ENCODE results near the gene PRPF4.

DNA sequence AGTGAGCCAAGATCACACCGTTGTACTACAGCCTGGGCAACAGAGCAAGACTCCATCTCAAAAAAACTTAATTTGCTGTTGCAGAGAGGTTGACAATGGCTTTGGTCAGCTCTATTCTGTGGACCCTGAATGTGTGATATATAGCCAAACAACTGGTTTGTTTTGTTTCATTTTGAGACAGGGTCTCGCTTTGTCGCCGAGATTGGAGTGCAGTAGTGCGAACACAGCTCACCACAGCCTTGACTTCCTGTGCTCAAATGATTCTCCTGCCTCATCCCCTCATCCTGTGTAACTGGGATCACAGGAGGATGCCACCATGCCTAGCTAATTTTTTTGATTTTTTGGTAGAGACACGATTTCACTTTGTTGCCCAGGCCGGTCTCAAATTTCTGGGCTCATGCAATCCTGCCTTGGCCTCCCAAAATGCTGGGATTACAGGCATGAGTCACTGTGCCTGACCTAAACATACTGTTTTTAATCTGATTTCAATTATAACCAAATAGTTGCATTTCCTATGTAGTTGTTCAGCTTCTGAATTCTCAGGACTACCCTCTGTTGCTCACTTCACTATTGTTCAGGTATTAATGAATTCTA lies 17.9 kb downstream of the PRPF4 start:
- TF ChIP-seq CREM (CRISPR knock-in tag; IDR thresholded peaks at IDR 0.05) = no peak
- no peak for TF ChIP-seq MYBL2 (CRISPR knock-in tag; IDR thresholded peaks at IDR 0.05)
- TF ChIP-seq JUN (CRISPR knock-in tag; IDR thresholded peaks at IDR 0.05) = no peak
- TF ChIP-seq, protein P1, sequence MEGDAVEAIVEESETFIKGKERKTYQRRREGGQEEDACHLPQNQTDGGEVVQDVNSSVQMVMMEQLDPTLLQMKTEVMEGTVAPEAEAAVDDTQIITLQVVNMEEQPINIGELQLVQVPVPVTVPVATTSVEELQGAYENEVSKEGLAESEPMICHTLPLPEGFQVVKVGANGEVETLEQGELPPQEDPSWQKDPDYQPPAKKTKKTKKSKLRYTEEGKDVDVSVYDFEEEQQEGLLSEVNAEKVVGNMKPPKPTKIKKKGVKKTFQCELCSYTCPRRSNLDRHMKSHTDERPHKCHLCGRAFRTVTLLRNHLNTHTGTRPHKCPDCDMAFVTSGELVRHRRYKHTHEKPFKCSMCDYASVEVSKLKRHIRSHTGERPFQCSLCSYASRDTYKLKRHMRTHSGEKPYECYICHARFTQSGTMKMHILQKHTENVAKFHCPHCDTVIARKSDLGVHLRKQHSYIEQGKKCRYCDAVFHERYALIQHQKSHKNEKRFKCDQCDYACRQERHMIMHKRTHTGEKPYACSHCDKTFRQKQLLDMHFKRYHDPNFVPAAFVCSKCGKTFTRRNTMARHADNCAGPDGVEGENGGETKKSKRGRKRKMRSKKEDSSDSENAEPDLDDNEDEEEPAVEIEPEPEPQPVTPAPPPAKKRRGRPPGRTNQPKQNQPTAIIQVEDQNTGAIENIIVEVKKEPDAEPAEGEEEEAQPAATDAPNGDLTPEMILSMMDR (IDR thresholded peaks at IDR 0.05) = no peak
- TF ChIP-seq, protein P2, sequence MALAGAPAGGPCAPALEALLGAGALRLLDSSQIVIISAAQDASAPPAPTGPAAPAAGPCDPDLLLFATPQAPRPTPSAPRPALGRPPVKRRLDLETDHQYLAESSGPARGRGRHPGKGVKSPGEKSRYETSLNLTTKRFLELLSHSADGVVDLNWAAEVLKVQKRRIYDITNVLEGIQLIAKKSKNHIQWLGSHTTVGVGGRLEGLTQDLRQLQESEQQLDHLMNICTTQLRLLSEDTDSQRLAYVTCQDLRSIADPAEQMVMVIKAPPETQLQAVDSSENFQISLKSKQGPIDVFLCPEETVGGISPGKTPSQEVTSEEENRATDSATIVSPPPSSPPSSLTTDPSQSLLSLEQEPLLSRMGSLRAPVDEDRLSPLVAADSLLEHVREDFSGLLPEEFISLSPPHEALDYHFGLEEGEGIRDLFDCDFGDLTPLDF (CRISPR knock-in tag; IDR thresholded peaks at IDR 0.05) = no peak
- no peak for TF ChIP-seq CREB1 (CRISPR knock-in tag; IDR thresholded peaks at IDR 0.05)
- TF ChIP-seq ESRRA (CRISPR knock-in tag; IDR thresholded peaks at IDR 0.05; ENCODE audit: borderline replicate concordance) = no peak
- TF ChIP-seq, protein P3, sequence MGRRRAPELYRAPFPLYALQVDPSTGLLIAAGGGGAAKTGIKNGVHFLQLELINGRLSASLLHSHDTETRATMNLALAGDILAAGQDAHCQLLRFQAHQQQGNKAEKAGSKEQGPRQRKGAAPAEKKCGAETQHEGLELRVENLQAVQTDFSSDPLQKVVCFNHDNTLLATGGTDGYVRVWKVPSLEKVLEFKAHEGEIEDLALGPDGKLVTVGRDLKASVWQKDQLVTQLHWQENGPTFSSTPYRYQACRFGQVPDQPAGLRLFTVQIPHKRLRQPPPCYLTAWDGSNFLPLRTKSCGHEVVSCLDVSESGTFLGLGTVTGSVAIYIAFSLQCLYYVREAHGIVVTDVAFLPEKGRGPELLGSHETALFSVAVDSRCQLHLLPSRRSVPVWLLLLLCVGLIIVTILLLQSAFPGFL (CRISPR knock-in tag; IDR thresholded peaks at IDR 0.05; ENCODE audit: borderline replicate concordance) = no peak
- no peak for TF ChIP-seq SMAD4 (CRISPR knock-in tag; IDR thresholded peaks at IDR 0.05)

All from WTC11 (cell line).